Measurements from ENCODE around the gene CYYR1.

GRCh38 chr21:26421724-26422123, 151.4 kb downstream of the CYYR1 start:
- no peak for TF ChIP-seq POLR2A (IDR thresholded peaks at IDR 0.05; ENCODE audit: borderline replicate concordance, extremely low read depth, insufficient read depth, insufficient read length)
- TF ChIP-seq CBX3 (IDR thresholded peaks at IDR 0.05; ENCODE audit: low read depth), result no peak
- no peak for TF ChIP-seq CTCF (IDR thresholded peaks at IDR 0.05 in 2 of 3, conservative IDR thresholded peaks at IDR 0.05 in 1 of 3; ENCODE audit: borderline replicate concordance in 1 of 3, insufficient read depth in 1 of 3, low read depth in 2 of 3, low read length in 2 of 3)
- TF ChIP-seq EGR1 (IDR thresholded peaks at IDR 0.05; ENCODE audit: low read depth), result no peak
- no peak for TF ChIP-seq CEBPB (IDR thresholded peaks at IDR 0.05; ENCODE audit: low read depth)
- no peak for TF ChIP-seq EZH2phosphoT487 (IDR thresholded peaks at IDR 0.05; ENCODE audit: borderline replicate concordance)
- no peak for TF ChIP-seq SP1 (IDR thresholded peaks at IDR 0.05; ENCODE audit: low read depth)
- no peak for TF ChIP-seq REST (IDR thresholded peaks at IDR 0.05; ENCODE audit: low read depth)
- no peak for TF ChIP-seq YY1 (IDR thresholded peaks at IDR 0.05; ENCODE audit: extremely low read depth, insufficient replicate concordance, low read depth, low read length)
- no peak for TF ChIP-seq TCF7L2 (IDR thresholded peaks at IDR 0.05; ENCODE audit: borderline replicate concordance, extremely low read depth, insufficient read depth, insufficient read length)
- TF ChIP-seq RAD21 (IDR thresholded peaks at IDR 0.05; ENCODE audit: low read depth), result no peak
